ENCODE data around the gene AMPH.
A peak's percentile ranks its signal among the peaks of the same experiment; 100 is the strongest.

The AMPH gene

GRCh38 chr7:38535073-38535472 is 96.1 kb downstream of the AMPH start:
- no peak for DNase-seq

DNA sequence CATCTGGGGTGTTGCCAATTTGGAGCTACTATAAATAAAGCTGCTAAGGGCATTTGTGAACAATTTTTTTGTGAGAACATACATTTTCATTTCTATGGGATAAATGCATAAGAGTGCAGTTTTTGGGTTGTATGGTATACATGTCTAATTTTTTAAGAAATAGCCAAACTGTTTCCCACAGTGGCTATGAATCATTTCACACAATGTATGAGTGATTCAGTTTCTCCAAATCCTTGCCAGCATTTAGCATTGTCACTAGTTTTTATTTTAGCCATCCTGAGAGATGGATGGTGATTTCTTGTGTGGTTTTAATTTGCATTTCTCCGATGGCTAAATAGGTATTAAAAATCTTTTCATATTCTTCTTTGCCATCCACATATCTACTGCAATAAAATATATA is 105.3 kb downstream of the AMPH start:
- DNase-seq = no peak

- DNase-seq = no peak
Measured at GRCh38 chr7:38524786-38525185, 106.4 kb downstream of the AMPH start.

DNA sequence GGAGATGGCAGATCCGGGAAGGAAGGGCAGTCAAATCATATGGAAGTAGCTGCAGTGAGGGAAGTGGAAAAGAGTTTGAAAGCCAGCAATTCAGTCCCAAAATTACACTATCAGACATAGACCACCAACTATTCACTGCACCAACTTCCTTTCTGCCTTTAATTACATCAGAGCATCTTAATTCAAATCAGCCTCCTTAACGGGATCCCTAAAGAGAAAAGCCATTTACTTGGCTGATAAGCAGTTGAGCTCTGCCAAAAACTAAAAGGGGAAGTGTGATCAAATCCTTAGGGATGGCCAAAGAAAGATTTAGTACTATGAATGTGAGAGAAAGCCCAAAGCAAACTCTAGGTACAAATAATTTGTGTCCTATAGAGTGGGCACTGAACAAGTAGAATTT is 110.4 kb downstream of the AMPH start:
- no peak for DNase-seq

DNA sequence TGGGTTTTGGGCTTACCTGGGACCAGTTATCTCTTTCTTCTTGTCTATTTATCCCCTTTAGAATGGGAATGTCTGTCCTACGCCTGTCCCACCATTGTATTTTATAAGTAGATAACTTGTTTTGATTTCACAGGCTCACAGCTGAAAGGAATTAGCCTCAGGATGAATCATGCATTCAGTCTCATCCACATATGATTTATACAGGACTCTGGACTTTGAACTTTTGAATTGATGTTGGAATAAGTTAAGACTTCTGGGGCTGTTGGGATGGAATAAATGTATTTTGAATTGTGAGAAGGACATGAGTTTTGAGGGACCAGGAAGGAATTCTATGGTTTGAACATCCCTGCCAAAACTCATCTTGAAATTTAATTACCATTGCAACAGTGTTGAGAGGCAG is 112.6 kb downstream of the AMPH start:
- DNase-seq = no peak

DNA sequence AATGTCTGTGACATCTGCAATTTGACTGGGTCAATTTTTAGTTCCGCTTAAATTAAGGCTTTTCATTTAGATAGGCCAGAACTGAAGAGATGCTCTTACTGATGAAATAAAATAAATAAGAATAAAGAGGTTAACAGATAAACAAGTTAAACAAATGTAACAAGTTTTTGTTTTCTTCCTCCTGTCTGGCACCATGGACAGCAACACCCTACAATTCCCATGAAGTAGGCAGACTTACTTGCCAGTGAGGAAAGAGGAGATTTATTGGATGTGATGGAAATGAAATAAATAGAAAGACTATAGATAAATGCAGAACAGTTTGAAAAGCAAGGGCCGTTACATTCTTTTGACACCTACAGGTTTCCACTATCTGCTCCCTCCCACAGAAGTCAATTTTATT is 118.5 kb downstream of the AMPH start:
- no peak for DNase-seq

GRCh38 chr7:38512291-38512690 is 118.9 kb downstream of the AMPH start:
- no peak for DNase-seq

GRCh38 chr7:38507384-38507783 is 123.8 kb downstream of the AMPH start:
- no peak for DNase-seq

DNA sequence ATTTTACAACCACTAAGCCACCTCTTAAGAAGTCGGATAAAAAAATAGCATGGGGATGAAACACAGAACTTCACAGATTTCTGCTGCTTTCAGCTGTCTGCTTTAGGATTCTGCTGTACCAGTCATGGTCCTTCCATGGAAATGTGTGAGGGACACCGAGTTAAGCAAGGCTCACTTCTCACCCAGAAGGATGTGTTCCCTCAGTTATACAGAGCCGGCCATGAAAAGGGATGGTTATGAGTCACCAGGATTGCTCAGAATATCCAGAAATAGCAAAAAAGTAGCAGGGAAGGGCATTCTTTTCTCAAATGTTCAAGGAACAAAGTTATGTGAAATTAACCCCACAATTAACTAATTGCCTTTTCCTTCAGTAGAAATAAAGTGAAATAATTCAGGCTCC is 124.4 kb downstream of the AMPH start:
- no peak for DNase-seq

- no peak for DNase-seq
Measured at GRCh38 chr7:38506004-38506403, 125.2 kb downstream of the AMPH start.

GRCh38 chr7:38504684-38505083 is 126.5 kb downstream of the AMPH start:
- DNase-seq = no peak

DNA sequence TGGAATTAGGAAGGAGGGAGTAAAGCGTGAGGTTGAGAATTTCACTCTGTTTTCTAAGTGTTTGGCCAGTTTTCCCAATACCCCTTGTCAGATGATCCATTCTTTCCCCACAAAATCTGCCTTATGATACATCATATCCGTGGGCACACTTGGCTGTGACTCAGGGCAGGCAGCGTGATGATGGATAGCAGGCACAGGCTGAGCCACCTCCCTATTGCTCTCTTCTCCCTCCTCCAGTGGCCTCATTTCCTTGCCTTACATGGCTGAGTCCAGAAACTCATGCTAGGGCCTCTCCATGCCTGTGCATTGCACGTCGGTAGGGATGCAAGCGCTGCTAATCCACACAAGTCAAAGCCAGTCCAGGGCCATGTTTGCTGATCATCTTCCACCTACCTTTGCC is 128.3 kb downstream of the AMPH start:
- no peak for DNase-seq

- no peak for DNase-seq
Measured at GRCh38 chr7:38502289-38502688, 128.9 kb downstream of the AMPH start.

GRCh38 chr7:38492010-38492409 is 139.2 kb downstream of the AMPH start:
- DNase-seq = no peak

GRCh38 chr7:38482521-38482920 is 148.7 kb downstream of the AMPH start:
- no peak for DNase-seq

DNA sequence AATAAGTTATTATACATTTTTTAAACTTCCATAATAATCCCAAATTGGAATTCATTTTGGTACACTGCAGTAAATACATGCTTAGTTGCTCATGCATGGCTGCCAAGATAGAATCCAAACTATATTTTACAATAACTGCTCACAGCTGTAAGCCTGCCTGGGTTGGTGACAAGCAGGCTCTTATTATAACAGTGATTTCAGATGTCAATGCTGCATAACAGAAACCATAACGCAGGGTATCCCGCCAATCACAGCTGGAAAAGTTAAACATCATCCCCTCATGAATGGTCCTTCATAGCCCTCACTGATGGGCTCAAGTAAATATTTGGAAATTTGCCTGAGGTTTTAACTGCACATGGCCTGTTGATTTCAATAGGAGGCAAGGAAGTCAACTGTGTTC is 149.8 kb downstream of the AMPH start:
- DNase-seq = no peak

GRCh38 chr7:38478404-38478803 is 152.8 kb downstream of the AMPH start:
- no peak for DNase-seq

DNA sequence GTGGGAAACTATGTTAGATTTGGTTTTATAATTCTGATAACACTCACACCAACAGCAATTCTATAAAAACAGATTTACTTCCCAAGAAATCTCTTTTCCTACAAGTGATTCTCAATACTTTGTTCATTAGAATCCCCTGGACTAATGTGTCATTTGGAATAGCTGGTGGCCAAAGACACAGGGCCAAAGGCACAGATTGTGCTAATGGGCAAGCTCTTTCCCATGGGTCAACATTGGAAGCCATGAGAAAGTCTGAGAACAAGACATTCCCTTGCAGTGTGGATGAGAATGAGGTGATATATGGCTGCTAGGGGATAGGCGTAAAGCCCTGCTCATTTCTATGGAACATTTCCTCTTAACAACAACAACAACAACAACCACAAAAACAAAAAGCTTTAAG is 153.8 kb downstream of the AMPH start:
- DNase-seq = no peak

GRCh38 chr7:38476764-38477163 is 154.4 kb downstream of the AMPH start:
- DNase-seq = no peak

- DNase-seq = no peak
Measured at GRCh38 chr7:38465956-38466355, 165.2 kb downstream of the AMPH start.

GRCh38 chr7:38463277-38464225 is 167.6 kb downstream of the AMPH start:
- peak; percentile 29 for DNase-seq

GRCh38 chr7:38462819-38463218 is 168.4 kb downstream of the AMPH start:
- DNase-seq = no peak

DNA sequence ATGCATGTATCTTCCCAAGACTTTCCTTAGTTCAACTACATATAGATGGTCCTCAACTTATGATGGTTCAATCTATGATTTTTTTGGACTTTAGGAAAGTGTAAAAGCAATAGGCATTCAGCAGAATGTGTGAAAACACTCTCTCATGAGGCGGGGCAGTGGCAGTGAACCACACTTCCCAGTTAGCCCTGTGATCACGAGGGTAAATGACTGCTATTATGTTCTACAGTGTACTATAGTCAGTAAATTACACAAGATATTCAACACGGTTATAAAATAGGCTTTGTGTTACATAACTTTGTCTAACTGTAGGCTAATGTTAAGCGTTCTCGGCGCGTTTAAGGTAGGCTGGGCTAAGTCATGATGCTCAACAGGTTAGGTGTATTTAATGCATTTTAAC is 169.3 kb downstream of the AMPH start:
- DNase-seq = no peak

DNA sequence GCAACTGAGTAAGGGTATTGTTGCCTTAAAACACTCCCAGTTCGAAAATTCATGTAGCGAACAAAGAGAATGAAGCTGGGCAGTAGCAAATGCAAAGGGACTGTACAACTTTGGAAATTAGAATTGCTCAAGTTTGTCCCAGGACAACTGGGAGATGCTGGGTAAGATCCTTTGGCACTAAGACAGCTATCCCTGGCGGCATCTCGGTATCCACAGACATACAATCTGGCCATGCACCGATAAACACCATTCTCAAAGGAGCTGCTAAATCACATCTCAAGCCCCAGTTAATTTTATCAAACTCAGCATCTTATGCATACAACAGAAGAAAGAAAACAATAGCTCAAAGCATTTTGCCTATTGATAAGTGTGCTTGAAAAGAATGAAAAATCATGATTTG is 177.3 kb downstream of the AMPH start:
- DNase-seq = no peak

DNA sequence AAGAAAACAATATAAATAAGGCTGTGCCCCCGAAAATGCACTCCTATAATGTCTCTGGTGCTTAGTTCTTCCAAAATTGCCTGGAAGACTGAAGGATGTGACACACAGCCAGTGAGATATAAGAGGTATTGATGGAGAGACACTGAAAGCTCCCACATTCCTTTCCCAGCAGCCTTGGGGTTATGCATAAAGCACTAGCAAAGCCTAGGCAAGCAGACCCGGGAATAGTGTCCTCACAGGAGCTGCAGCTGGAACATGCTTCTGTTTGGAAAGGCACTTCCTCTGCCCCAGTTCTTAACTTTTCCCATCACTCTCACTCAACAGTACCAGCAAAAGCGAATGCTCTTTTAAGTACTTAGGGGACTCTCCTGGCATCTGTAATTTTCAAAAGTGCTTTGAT is 178.0 kb downstream of the AMPH start:
- DNase-seq = no peak
